ACC112 (cell line): Measurements from ENCODE around the gene ZNF414.
A peak's percentile ranks its signal among the peaks of the same experiment; 100 is the strongest.
"Not testable (repeated sequence)": the region's sequence is repeated elsewhere in the genome, so short reads cannot be mapped to it uniquely, and the experiment has no call there.

ENCODE experiments used
- H2AFZ ChIP-seq: fragments of 200-600 bp; sonication (generic); one replicate; pipeline ENCODE4 v1.6.0; 2017; ENCODE audit warnings: antibody characterized with exemption, low read length; ENCODE audit not compliant: unreplicated experiment
- H3K27ac ChIP-seq: fragments of 200-600 bp; sonication (generic); 2 replicates; pipeline ENCODE4 v1.5.1; 2014; ENCODE audit warnings: low read depth, mild to moderate bottlenecking, antibody characterized with exemption, low read length, moderate library complexity
- H3K27me3 ChIP-seq: fragments of 200-600 bp; sonication (generic); 2 replicates; pipeline ENCODE4 v1.6.1; 2014; ENCODE audit warnings: mild to moderate bottlenecking, antibody characterized with exemption, low read length, moderate library complexity, mixed read lengths; ENCODE audit not compliant: insufficient read depth
- H3K36me3 ChIP-seq: fragments of 200-600 bp; sonication (generic); 2 replicates; pipeline ENCODE4 v1.6.1; 2016; ENCODE audit warnings: mild to moderate bottlenecking, antibody characterized with exemption, low read length, moderate library complexity, mixed read lengths; ENCODE audit not compliant: insufficient read depth
- H3K4me1 ChIP-seq: fragments of 200-600 bp; sonication (generic); one replicate; pipeline ENCODE4 v1.6.1; 2016; ENCODE audit warnings: low read length, mixed read lengths; ENCODE audit not compliant: insufficient read depth, unreplicated experiment, control insufficient read depth
- H3K4me3 ChIP-seq: fragments of 200-600 bp; sonication (generic); 2 replicates; pipeline ENCODE4 v1.5.1; 2014; ENCODE audit warnings: mild to moderate bottlenecking, low read depth, low read length
- H3K79me2 ChIP-seq: fragments of 200-600 bp; sonication (generic); one replicate; pipeline ENCODE4 v1.6.0; 2016; ENCODE audit warnings: low read length; ENCODE audit not compliant: control insufficient read depth, unreplicated experiment, insufficient read depth

The ZNF414 gene

GRCh38 chr19:8517551-8518442, 3.8 kb upstream of the ZNF414 start:
- peak overlapping the region; percentile 29; the same call in 1 of the 2 replicates for H3K4me3 ChIP-seq
- H3K79me2 ChIP-seq, result no peaks in the 10 kb centered on the region
- H3K27me3 ChIP-seq, result no peaks in the 10 kb centered on the region
- peaks cover 9% of the 10 kb centered on the region for H3K4me1 ChIP-seq
- H2AFZ ChIP-seq, result no peak overlapping the region
- peak overlapping the region; percentile 79 for H3K27ac ChIP-seq
- no peaks in the 10 kb centered on the region for H3K36me3 ChIP-seq

DNA sequence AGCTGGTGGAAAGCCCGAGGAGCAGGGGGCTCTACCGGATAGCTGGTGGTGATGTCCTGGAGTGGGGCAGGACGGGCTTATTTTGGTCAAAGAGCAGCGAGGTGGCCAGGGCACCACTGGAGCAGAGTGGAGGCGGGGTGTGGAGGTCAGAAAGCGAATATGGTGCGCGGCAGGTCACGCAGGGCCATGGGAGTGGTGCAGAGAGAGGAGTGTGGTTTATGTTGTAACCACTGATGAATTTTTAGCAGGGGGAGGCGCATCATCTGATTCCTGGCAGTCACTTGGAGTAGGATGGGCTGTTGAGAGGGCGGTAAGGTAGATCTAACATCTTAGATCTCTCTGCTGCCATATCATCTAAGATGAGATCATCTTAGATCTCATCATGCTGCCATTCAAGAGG, 1.4 kb upstream of the ZNF414 start:
- Histone ChIP-seq H3K27me3 (no peaks in the 10 kb centered on the region), H3K79me2 (no peaks in the 10 kb centered on the region), H3K36me3 (no peaks in the 10 kb centered on the region), H3K4me1 (peaks cover 12% of the 10 kb centered on the region), H2AFZ (no peak overlapping the region), H3K4me3 (no peak overlapping the region), H3K27ac (no peak overlapping the region)

- Histone ChIP-seq H2AFZ (peak overlapping the region; percentile 75), H3K4me1 (peaks cover 12% of the 10 kb centered on the region), H3K4me3 (peak overlapping the region; percentile 83)
- not testable (repeated sequence) for H3K79me2 ChIP-seq, H3K36me3 ChIP-seq, H3K27me3 ChIP-seq, H3K27ac ChIP-seq
These were observed 590 bp upstream of the ZNF414 start for GRCh38 chr19:8514505-8515009.

DNA sequence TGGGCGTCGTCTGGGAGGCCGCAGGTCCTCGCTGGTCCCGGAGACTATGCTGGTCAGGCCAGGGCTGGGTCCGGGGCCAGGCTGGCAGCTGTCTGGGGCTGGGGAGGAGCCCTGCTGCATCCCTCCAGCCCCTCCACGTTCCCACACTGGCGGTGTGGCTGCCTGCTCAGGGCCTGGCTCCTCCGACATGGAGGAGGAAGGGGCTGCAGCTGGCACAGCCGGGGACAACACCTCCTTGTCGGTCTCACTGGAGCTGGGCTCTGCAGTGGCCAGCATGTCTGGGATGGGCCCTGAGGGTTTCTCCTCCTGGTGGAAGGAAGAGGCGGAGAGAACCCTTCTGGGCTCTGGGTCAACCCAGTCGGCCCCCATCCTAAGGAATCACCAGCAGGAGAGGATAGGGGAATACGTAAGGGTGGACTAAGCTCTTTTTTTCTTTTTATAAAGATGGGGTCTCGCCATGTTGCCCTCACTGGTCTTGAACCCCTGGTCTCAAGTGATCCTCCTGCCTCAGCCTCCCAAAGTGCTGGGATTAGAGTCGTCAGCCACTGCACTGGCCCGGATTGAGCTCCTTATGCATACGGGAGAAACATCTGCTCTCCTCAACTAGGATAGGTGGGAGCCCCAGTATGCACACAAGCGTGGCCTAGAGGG, 806 bp downstream of the ZNF414 start:
- Histone ChIP-seq H3K27ac (peak overlapping the region; percentile 94), H3K27me3 (no peaks in the 10 kb centered on the region), H2AFZ (no peak overlapping the region), H3K4me3 (peak overlapping the region; percentile 83), H3K79me2 (no peaks in the 10 kb centered on the region), H3K36me3 (no peaks in the 10 kb centered on the region), H3K4me1 (peaks cover 12% of the 10 kb centered on the region)

DNA sequence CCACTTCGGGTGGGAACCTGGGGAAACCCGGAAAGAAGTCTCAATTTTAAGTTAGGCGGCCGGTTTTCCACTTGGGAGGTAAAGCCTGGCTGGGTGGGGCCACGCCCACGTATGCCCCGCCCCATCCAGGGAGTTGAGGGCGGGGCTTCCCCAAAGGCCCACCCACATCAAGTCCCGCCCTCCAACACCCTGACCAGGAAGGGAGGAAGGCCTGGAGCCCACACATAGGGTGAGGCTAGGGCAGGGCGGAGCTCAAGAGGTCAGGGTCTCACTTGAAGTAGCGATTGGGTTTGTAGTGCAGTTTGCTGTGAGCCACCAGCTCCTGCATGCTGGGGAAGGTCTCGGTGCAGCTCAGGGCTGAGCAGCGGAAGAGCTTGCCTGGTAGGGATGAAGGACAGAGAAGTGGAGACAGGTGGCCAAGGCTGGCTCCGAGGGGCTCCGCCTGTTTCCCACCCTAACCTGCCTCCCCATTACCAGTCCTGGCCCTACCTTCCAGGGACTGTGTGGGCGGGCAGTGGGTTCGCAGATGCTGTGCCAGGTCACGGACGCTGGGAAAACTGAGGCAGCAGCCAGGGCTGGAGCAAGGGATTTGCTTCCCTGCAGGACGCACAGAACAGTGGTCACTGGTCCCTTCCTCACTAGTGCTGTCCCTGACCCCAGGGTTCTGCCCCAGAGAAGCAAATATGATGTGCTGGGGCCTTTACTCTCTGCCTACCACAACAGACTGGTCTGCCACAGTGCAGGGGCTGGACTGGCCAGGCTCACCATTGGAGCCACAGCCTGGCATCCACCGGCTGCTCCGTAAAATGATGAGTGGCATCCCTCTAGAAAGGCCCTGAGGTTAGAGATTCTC, 1.6 kb downstream of the ZNF414 start:
- Histone ChIP-seq H3K79me2 (no peaks in the 10 kb centered on the region), H2AFZ (no peak overlapping the region), H3K4me3 (no peak overlapping the region), H3K27me3 (no peaks in the 10 kb centered on the region), H3K36me3 (no peaks in the 10 kb centered on the region), H3K4me1 (peaks cover 5% of the 10 kb centered on the region), H3K27ac (no peak overlapping the region)

- H3K4me1 ChIP-seq, result peaks cover 5% of the 10 kb centered on the region
- no peak overlapping the region for H3K4me3 ChIP-seq
- no peaks in the 10 kb centered on the region for H3K79me2 ChIP-seq
- H3K36me3 ChIP-seq, result no peaks in the 10 kb centered on the region
- no peak overlapping the region for H3K27ac ChIP-seq
- H2AFZ ChIP-seq, result no peak overlapping the region
- H3K27me3 ChIP-seq, result no peaks in the 10 kb centered on the region
These were observed 2.3 kb downstream of the ZNF414 start for GRCh38 chr19:8511573-8512101.

GRCh38 chr19:8510589-8511115, 3.3 kb downstream of the ZNF414 start:
- Histone ChIP-seq H3K79me2 (no peaks in the 10 kb centered on the region), H3K27ac (no peak overlapping the region), H3K27me3 (no peaks in the 10 kb centered on the region), H3K4me3 (no peak overlapping the region), H3K4me1 (peaks cover 5% of the 10 kb centered on the region), H3K36me3 (no peaks in the 10 kb centered on the region), H2AFZ (no peak overlapping the region)

- no peaks in the 10 kb centered on the region for H3K4me1 ChIP-seq
- H3K79me2 ChIP-seq, result no peaks in the 10 kb centered on the region
- peak overlapping the region; percentile 86 for H3K4me3 ChIP-seq
- no peaks in the 10 kb centered on the region for H3K36me3 ChIP-seq
- peak overlapping the region; percentile 80 for H2AFZ ChIP-seq
- H3K27me3 ChIP-seq, result no peaks in the 10 kb centered on the region
- no peak overlapping the region for H3K27ac ChIP-seq
These were observed 7.5 kb downstream of the ZNF414 start for GRCh38 chr19:8506402-8506957.

DNA sequence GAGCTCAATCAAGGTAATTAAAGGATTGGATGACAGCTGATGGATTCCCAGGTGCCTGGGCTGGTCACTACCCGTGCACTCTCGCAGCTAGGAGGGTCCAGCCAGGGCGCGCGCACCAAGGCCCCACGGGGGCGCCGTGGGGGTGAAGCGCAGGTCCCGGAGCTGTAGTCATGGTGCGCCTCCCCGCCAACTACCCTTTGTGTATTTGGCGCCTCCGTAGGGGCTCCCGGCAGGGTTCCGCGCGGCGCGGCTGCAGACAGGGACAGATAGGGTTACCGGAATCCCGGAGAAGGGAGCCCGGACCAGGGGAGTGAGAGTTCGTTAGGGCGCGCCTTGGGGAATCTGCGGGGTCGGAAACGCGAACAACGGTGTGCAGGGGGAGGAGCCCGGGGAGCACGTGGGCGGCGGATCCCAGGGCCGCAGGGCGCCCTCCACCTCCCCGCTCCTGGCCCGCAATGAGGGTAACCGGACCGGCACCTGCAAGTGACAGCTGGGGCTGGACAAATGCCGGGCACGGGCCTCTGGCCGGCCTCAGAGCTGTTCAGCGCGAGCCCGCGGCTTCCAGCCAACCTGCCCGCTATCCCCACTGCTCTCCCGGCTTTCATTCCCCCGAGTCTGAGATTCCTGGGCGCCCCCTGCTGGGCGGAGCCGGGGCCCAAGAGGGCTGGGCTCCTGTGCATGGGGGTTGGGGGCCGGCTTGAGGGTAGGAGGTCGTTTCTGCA, 8.1 kb downstream of the ZNF414 start:
- H2AFZ ChIP-seq, result peak overlapping the region; percentile 80
- H3K27ac ChIP-seq, result no peak overlapping the region
- no peaks in the 10 kb centered on the region for H3K36me3 ChIP-seq

More for the DNA sequence above, 8.1 kb downstream of the ZNF414 start:
- no peaks in the 10 kb centered on the region for H3K4me1 ChIP-seq
- no peaks in the 10 kb centered on the region for H3K27me3 ChIP-seq
- no peaks in the 10 kb centered on the region for H3K79me2 ChIP-seq
- peak overlapping the region; percentile 86 for H3K4me3 ChIP-seq
